ENCODE results near the gene SLC24A4. TPM values are rescaled to one million over a fixed set of nuclear protein-coding genes. Genes with fewer than 3 reads are reported as not detected.
A peak's percentile ranks its signal among the peaks of the same experiment; 100 is the strongest.

Gene SLC24A4
- total RNA-seq, 1 donor from 2014 or later = not detected

- DNase-seq (ENCODE audit: low read depth) = no peak
Observed at GRCh38 chr14:92323916-92324818, 1.2 kb downstream of the SLC24A4 start.

GRCh38 chr14:92325835-92326234 is 2.9 kb downstream of the SLC24A4 start:
- TF ChIP-seq CTCF (conservative IDR thresholded peaks at IDR 0.05; ENCODE audit: low read depth, low read length) = peak; percentile 27
- no peak for DNase-seq (ENCODE audit: low read depth)
- H3K4me3 ChIP-seq (ENCODE audit: low read depth, low read length) = no peak overlapping the region

More at GRCh38 chr14:92323916-92324818, 1.2 kb downstream of the SLC24A4 start:
- H3K4me3 ChIP-seq (ENCODE audit: low read depth, low read length) = no peak overlapping the region
- no peak for TF ChIP-seq CTCF (conservative IDR thresholded peaks at IDR 0.05; ENCODE audit: low read depth, low read length)

DNA sequence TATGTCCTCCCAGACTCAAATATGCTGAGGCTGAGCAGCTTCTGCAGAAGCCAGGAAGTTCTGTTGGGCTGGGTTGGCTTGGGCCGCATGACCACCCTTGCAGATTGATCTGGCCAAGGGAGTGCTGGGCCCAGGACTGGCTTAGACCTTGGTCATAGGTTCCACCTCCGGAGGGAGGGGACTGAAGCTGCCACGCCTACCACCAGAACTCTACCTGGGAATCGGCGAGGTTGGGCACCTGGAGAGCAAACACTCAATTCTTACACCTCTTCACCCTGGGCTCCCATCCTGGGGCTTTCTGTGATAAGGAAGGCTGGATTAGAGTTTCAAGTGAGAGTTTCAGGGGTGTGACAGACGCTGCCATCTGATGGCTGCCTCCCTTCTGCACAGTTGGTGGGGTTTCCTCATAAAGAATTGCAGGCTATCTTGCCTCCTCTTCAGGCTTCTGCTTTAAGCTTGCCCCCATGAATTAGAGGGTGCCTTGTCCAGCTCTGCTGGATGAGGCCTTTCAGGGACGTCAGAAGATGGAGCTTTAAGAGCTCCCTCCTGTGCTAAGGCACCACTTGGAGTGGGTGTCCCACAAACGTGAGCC is 5.8 kb downstream of the SLC24A4 start:
- no peak for DNase-seq (ENCODE audit: low read depth)
- peak; percentile 4 for TF ChIP-seq CTCF (conservative IDR thresholded peaks at IDR 0.05; ENCODE audit: low read depth, low read length)
- no peak overlapping the region for H3K4me3 ChIP-seq (ENCODE audit: low read depth, low read length)

DNA sequence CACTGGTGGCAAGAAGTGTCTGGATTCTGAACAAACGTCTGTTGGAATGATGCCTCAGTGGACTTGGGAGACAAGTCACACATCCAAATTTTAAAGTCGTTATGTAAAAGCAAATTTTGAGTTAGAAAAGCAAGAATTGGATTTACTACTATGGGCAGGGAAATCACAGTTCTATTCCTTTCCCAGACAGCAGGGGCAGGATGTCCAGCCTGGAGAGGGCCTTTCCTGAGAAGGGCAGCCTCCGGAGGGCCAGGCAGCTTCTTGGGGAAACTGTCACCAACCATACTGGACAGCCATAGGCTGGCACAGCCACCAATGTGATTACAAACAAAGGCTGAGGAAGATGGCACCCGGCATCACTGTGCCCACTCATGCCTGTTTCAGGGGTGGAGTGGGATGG is 11.1 kb downstream of the SLC24A4 start:
- no peak for TF ChIP-seq CTCF (conservative IDR thresholded peaks at IDR 0.05; ENCODE audit: low read depth, low read length)
- DNase-seq (ENCODE audit: low read depth) = no peak
- H3K4me3 ChIP-seq (ENCODE audit: low read depth, low read length) = no peak overlapping the region

DNA sequence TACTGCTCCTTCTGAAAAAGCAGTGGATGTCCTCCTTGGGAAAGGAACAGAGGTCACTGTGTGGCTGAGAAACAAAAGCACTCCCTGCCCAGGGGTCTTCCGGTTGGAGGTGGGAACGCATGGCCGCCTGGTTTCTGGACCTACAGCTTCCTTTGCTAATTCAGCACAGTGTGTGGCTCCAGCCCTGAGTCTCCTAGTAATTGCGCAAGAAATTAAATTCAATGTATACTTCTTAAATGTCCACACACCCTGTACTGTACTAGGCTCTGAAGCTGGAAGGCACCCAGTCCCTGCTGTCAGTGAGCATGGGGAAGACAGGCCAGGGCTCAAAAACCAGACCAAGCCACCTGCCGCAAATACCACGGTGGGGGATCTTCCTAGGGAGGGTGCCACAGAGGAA is 13.4 kb downstream of the SLC24A4 start:
- no peak for DNase-seq (ENCODE audit: low read depth)
- no peak for TF ChIP-seq CTCF (conservative IDR thresholded peaks at IDR 0.05; ENCODE audit: low read depth, low read length)
- H3K4me3 ChIP-seq (ENCODE audit: low read depth, low read length) = no peak overlapping the region

DNA sequence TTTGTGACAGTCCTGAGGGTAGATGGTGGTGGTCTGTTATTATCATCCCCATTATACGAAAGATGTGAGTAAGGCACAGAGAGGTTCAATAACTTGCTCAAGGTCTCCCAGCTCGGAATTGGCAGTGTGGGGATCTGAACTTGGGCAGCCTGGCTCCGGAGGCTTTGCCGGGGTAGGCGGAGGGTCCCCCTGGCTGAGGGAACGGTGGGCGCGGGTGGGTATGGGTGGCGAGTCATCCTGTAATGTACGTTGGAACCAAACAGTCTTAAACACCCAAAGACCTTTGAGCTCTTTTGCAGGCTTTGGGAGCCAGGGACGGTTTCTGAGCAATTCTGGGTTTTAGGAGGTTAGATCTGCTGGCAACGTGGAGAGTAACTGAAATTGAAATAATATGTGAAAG is 16.5 kb downstream of the SLC24A4 start:
- no peak for DNase-seq (ENCODE audit: low read depth)
- TF ChIP-seq CTCF (conservative IDR thresholded peaks at IDR 0.05; ENCODE audit: low read depth, low read length) = no peak
- no peak overlapping the region for H3K4me3 ChIP-seq (ENCODE audit: low read depth, low read length)

Data from epithelial cell of proximal tubule (primary cell).